Esophagus muscularis mucosa (tissue), 3 donors: ENCODE measurements around the gene BBLN.

Experiments used
- CTCF ChIP-seq, 3 experiments: fragments of 200-600 bp in 2 of 3; fragments of 450-650 bp in 1 of 3; sonication (generic) in 2 of 3; IDR thresholded peaks; one replicate each; pipeline ENCODE4 v1.5.1; 2017 to 2019; ENCODE audit warnings: antibody characterized with exemption in 3 of 3, mild to moderate bottlenecking in 2 of 3, moderate library complexity in 1 of 3
- POLR2AphosphoS5 ChIP-seq, 2 donors: sonication (generic); formaldehyde crosslinking; IDR thresholded peaks; one replicate each; pipeline ENCODE4 v1.6.1; 2017; ENCODE audit warnings: antibody characterized with exemption in 2 of 2

GRCh38 chr9:128180447-128180846 is 20.4 kb downstream of the BBLN start:
- TF ChIP-seq CTCF (IDR thresholded peaks at IDR 0.05) = no peak
- TF ChIP-seq POLR2AphosphoS5 (IDR thresholded peaks at IDR 0.05) = no peak
